ENCODE measurements around the gene KCNN3. TPM values are rescaled to one million over a fixed set of nuclear protein-coding genes. Genes with fewer than 3 reads are reported as not detected.

KCNN3 gene
- total and polyA plus RNA-seq, 7 donors: 0.23 to 27.7 (median 9.4) TPM

DNA sequence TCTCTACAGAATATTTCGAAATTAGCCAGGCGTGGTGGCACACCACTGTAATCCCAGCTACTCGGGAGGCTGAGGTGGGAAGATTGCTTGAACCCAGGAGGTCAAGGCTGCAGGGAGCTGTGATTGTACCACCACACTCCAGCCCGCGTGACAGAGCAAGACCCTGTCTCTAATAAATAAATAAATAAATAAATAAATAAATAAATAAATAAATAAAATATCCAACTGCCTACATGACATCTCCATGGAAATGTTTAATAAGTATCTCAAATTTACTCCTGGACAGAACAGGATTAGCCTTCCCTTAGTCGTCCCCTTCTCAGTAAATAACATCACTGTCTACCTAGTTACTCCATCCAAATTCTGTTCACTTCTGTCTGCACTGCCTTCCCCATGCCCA lies 29.0 kb upstream of the KCNN3 start:
- no peaks in the 10 kb centered on the region for H3K4me1 ChIP-seq
- no peaks in the 10 kb centered on the region for H3K27me3 ChIP-seq
- intact Hi-C loops (cut with DNase I): no loop called here

DNA sequence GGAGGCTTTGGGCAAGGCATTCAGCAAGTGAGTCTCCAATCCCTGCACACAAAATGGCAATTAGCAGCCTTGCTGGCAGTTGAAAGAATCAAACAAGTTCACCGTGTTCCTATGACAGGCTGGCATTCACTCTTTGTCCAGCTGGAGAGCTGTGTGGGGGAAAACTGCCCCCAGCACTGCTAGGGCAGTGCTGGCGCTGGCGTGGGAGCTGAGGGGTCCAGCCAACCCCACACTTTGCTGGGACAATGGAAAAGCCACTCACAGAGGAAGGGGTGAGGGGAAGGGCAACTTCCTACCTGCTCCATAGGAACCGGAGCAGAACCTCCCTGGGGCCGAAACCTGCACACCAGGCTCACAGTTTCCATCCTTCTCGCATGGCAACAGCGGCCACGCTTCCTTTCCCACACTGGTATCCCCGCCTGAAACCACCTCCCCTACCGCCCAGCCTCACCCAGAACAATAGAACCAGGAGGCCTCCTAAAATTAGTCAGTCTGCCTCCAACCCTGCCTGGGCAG lies 26.7 kb upstream of the KCNN3 start:
- intact Hi-C loops (cut with DNase I): no loop called here
- no peaks in the 10 kb centered on the region for H3K4me1 ChIP-seq
- WGBS, 2 donors: 75 to 80% methylated on average over 10 of the region's 10 CpGs
- DNase-seq: no peak
- TF ChIP-seq POLR2A (IDR thresholded peaks at IDR 0.05) (no peak), EP300 (IDR thresholded peaks at IDR 0.05) (no peak), POLR2AphosphoS5 (IDR thresholded peaks at IDR 0.05) (no peak)
- TF ChIP-seq, protein P1, sequence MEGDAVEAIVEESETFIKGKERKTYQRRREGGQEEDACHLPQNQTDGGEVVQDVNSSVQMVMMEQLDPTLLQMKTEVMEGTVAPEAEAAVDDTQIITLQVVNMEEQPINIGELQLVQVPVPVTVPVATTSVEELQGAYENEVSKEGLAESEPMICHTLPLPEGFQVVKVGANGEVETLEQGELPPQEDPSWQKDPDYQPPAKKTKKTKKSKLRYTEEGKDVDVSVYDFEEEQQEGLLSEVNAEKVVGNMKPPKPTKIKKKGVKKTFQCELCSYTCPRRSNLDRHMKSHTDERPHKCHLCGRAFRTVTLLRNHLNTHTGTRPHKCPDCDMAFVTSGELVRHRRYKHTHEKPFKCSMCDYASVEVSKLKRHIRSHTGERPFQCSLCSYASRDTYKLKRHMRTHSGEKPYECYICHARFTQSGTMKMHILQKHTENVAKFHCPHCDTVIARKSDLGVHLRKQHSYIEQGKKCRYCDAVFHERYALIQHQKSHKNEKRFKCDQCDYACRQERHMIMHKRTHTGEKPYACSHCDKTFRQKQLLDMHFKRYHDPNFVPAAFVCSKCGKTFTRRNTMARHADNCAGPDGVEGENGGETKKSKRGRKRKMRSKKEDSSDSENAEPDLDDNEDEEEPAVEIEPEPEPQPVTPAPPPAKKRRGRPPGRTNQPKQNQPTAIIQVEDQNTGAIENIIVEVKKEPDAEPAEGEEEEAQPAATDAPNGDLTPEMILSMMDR (IDR thresholded peaks at IDR 0.05): no peak
- H3K4me3 ChIP-seq: no peak overlapping the region
- H3K9me3 ChIP-seq: no peaks in the 10 kb centered on the region
- H3K27me3 ChIP-seq: no peaks in the 10 kb centered on the region
- no peaks in the 10 kb centered on the region for H3K36me3 ChIP-seq
- H3K27ac ChIP-seq: no peak overlapping the region

More for the DNA sequence above, 29.0 kb upstream of the KCNN3 start:
- H3K27ac ChIP-seq: no peak overlapping the region
- 93 to 95% methylated on average over 6 of the region's 6 CpGs for WGBS, 2 donors
- no peaks in the 10 kb centered on the region for H3K9me3 ChIP-seq
- H3K4me3 ChIP-seq: no peak overlapping the region
- DNase-seq: no peak
- no peaks in the 10 kb centered on the region for H3K36me3 ChIP-seq
- no peak for TF ChIP-seq POLR2AphosphoS5 (IDR thresholded peaks at IDR 0.05)
- TF ChIP-seq, protein P1 (IDR thresholded peaks at IDR 0.05): no peak
- TF ChIP-seq EP300 (IDR thresholded peaks at IDR 0.05): no peak
- no peak for TF ChIP-seq POLR2A (IDR thresholded peaks at IDR 0.05)

DNA sequence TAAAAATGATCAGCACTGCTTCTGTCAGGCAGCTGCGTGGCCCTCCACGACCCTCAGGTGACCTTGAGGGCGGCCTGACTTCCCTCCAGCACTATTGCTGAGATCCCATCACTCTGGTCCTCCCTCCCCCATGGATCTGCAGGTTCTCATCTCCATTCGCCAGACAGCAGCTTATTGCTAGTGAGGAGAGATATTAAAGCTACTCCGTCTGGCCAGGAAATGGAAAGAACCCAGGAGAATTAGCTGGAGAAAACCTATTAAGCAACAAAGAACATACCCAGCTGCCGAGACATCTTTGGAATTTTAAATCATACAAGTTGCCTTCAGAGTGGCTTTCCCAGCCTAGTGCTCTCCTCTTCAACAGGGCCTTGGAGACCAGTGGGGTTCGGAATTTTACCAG lies 25.7 kb upstream of the KCNN3 start:
- WGBS, 2 donors: 79% methylated on average over 7 of the region's 7 CpGs
- Histone ChIP-seq H3K9me3 (no peaks in the 10 kb centered on the region), H3K4me3 (no peak overlapping the region), H3K36me3 (no peaks in the 10 kb centered on the region), H3K4me1 (no peaks in the 10 kb centered on the region), H3K27me3 (no peaks in the 10 kb centered on the region), H3K27ac (no peak overlapping the region)
- intact Hi-C loops (cut with DNase I): no loop called here
- TF ChIP-seq EP300 (IDR thresholded peaks at IDR 0.05) (no peak), POLR2A (IDR thresholded peaks at IDR 0.05) (no peak), POLR2AphosphoS5 (IDR thresholded peaks at IDR 0.05) (no peak)
- TF ChIP-seq, protein P1 (IDR thresholded peaks at IDR 0.05): no peak
- no peak for DNase-seq

DNA sequence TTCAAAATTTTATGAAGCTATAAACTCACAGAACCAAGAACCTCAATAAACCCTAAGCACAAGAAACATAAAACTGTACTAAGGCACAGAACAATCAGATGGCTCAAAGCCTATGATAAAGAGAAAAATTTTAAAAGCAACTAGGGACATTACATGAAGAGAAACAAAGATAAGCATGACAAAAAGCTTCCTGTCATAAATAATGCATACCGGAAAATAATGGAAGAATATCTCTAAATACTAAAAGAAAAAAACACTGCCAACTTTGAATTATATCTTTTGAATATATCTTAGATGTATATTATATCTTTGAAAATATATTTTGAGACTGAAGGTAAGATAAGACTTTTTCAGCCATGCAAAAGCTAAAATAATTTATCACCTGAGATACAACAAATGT lies 21.4 kb upstream of the KCNN3 start:
- Histone ChIP-seq H3K27me3 (no peaks in the 10 kb centered on the region), H3K36me3 (no peaks in the 10 kb centered on the region), H3K4me3 (no peak overlapping the region), H3K4me1 (no peaks in the 10 kb centered on the region), H3K27ac (no peak overlapping the region), H3K9me3 (no peaks in the 10 kb centered on the region)
- no peak for DNase-seq
- WGBS, 2 donors: 51 to 85% methylated on average over 1 of the region's 1 CpG
- TF ChIP-seq EP300 (IDR thresholded peaks at IDR 0.05) (no peak), POLR2A (IDR thresholded peaks at IDR 0.05) (no peak), POLR2AphosphoS5 (IDR thresholded peaks at IDR 0.05) (no peak)
- TF ChIP-seq, protein P1 (IDR thresholded peaks at IDR 0.05): no peak
- intact Hi-C loops (cut with DNase I): no loop called here

DNA sequence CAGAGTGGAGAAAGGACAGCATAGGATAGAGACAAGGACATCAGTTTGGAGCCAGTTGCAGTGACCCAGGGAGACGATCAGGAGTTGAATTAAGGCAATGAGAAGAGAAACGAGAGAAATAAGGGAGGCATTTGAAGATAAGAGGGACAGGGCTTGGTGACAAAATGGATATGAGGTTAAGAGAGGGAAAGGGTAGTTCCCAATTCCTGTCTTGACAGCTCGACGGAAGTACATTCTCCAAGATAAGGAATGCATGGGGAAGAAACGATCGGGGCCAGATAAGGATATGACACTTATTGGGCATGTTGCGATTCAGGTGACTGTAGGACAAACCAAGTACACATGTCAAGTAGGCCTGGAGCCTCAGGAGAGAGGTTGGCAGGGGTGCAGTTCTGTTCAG lies 18.7 kb upstream of the KCNN3 start:
- DNase-seq: no peak
- Histone ChIP-seq H3K4me1 (no peaks in the 10 kb centered on the region), H3K27me3 (no peaks in the 10 kb centered on the region), H3K9me3 (no peaks in the 10 kb centered on the region), H3K27ac (no peak overlapping the region), H3K4me3 (no peak overlapping the region), H3K36me3 (no peaks in the 10 kb centered on the region)
- intact Hi-C loops (cut with DNase I): no loop called here
- TF ChIP-seq POLR2A (IDR thresholded peaks at IDR 0.05) (no peak), POLR2AphosphoS5 (IDR thresholded peaks at IDR 0.05) (no peak), EP300 (IDR thresholded peaks at IDR 0.05) (no peak)
- TF ChIP-seq, protein P1 (IDR thresholded peaks at IDR 0.05): no peak
- WGBS, 2 donors: 86 to 90% methylated on average over 7 of the region's 7 CpGs
